Measurements from ENCODE around the gene ST7L. TPM values are rescaled to one million over a fixed set of nuclear protein-coding genes. Genes with fewer than 3 reads are reported as not detected.

The ST7L gene
- total RNA-seq, 1 donor from 2014 or later, result 12.6 TPM

DNA sequence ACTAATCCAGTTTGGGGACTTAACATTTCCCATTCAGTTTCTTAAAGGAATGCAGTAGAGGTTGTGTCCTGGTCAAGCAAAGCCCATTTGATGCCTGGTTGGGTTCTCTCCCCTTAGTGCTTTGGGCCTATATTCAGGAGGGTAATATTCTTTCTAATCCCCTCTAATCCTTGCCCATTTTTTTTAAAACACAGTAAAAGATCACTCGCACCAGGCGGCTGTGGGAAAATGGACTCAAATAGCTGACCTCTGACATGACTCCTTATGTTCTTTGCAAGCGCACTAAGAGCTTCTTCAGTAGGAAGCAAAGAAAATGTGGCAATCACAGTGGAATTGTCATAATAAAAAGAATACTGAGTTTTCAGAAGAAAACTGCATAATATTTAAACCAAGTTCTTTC is 60.3 kb downstream of the ST7L start:
- Histone ChIP-seq H3K9me3 (replicated peaks) (no peaks in the 10 kb centered on the region), H3K27ac (replicated peaks) (no peak overlapping the region), H3K4me1 (peaks cover 11% of the 10 kb centered on the region), H3K27me3 (ENCODE audit: low read depth) (no peaks in the 10 kb centered on the region), H3K4me3 (no peak overlapping the region), H3K36me3 (peaks cover 11% of the 10 kb centered on the region)
- TF ChIP-seq, protein P1, sequence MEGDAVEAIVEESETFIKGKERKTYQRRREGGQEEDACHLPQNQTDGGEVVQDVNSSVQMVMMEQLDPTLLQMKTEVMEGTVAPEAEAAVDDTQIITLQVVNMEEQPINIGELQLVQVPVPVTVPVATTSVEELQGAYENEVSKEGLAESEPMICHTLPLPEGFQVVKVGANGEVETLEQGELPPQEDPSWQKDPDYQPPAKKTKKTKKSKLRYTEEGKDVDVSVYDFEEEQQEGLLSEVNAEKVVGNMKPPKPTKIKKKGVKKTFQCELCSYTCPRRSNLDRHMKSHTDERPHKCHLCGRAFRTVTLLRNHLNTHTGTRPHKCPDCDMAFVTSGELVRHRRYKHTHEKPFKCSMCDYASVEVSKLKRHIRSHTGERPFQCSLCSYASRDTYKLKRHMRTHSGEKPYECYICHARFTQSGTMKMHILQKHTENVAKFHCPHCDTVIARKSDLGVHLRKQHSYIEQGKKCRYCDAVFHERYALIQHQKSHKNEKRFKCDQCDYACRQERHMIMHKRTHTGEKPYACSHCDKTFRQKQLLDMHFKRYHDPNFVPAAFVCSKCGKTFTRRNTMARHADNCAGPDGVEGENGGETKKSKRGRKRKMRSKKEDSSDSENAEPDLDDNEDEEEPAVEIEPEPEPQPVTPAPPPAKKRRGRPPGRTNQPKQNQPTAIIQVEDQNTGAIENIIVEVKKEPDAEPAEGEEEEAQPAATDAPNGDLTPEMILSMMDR (IDR thresholded peaks at IDR 0.05; ENCODE audit: borderline replicate concordance), result no peak
- no peak for DNase-seq
- intact Hi-C loops (cut with micrococcal nuclease), result no loop called here

DNA sequence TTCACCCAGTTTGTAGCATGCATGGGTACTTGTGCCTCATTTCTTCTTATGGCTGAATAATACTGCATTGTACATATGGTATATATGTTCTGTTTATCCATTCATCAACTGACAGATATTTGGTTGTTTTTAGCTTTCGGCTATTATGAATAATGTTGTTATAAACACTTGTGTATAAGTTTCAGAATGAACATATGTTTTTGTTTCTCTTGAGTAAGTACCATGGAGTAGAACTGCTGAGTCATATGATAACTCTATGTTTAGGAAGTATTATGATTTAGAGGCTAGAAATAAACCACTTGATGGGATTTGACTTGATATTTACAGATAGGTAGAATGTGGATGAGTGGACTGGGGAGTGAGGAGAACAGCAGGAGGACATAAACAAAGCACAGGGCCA is 61.6 kb downstream of the ST7L start:
- TF ChIP-seq, protein P1 (IDR thresholded peaks at IDR 0.05; ENCODE audit: borderline replicate concordance), result no peak
- Histone ChIP-seq H3K4me1 (peaks cover 11% of the 10 kb centered on the region), H3K9me3 (replicated peaks) (no peaks in the 10 kb centered on the region), H3K4me3 (no peak overlapping the region), H3K27ac (replicated peaks) (peak overlapping the region; percentile 12), H3K27me3 (ENCODE audit: low read depth) (no peaks in the 10 kb centered on the region), H3K36me3 (peaks cover 11% of the 10 kb centered on the region)
- intact Hi-C loops (cut with micrococcal nuclease), result no loop called here
- no peak for DNase-seq

DNA sequence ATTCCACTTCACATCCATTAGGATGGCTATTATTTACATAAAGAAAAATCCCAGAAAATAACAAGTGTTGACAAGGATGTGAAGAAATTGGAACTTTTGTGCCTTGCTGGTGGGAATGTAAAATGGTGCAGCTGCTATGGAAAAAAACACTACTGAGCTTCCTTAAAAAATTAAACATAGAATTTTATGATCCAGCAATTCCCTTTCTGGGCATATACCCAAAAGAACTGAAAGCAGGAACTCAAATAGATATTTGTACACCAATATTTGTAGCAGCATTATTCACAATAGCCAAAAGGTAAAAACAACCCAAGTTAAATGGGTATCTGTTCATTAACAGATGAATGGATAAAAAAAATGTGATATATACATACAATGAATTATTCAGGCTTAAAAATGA is 64.5 kb downstream of the ST7L start:
- H3K27ac ChIP-seq (replicated peaks), result no peak overlapping the region
- no peaks in the 10 kb centered on the region for H3K9me3 ChIP-seq (replicated peaks)
- intact Hi-C loops (cut with micrococcal nuclease), result no loop called here
- no peaks in the 10 kb centered on the region for H3K27me3 ChIP-seq (ENCODE audit: low read depth)
- DNase-seq, result no peak
- peaks cover 21% of the 10 kb centered on the region for H3K36me3 ChIP-seq
- TF ChIP-seq, protein P1 (IDR thresholded peaks at IDR 0.05; ENCODE audit: borderline replicate concordance), result no peak
- H3K4me3 ChIP-seq, result no peak overlapping the region
- H3K4me1 ChIP-seq, result peaks cover 11% of the 10 kb centered on the region

DNA sequence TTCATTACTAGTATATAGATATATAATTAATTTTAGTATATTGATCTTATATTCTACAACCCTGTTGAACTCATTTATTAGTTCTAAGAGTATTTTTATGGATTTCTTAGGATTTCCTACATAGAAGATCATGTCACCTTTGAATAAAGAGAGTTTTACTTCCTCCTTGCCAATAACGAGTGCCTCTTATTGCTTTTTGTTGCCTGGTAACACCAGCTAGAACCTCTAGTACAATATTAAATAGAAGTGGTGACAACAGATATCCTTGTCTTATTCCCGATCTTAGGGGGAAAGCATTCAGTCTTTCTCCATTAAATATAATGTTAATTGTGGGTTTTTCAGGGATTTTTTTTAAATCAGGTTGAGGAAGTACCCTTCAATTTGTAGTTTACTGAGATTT is 69.4 kb downstream of the ST7L start:
- TF ChIP-seq, protein P1 (IDR thresholded peaks at IDR 0.05; ENCODE audit: borderline replicate concordance), result no peak
- no peak overlapping the region for H3K4me3 ChIP-seq
- H3K27me3 ChIP-seq (ENCODE audit: low read depth), result no peaks in the 10 kb centered on the region
- H3K36me3 ChIP-seq, result peaks cover 41% of the 10 kb centered on the region
- DNase-seq, result no peak
- H3K27ac ChIP-seq (replicated peaks), result no peak overlapping the region
- H3K4me1 ChIP-seq, result peaks cover under 1% of the 10 kb centered on the region
- H3K9me3 ChIP-seq (replicated peaks), result no peaks in the 10 kb centered on the region
- intact Hi-C loops (cut with micrococcal nuclease), result no loop called here

DNA sequence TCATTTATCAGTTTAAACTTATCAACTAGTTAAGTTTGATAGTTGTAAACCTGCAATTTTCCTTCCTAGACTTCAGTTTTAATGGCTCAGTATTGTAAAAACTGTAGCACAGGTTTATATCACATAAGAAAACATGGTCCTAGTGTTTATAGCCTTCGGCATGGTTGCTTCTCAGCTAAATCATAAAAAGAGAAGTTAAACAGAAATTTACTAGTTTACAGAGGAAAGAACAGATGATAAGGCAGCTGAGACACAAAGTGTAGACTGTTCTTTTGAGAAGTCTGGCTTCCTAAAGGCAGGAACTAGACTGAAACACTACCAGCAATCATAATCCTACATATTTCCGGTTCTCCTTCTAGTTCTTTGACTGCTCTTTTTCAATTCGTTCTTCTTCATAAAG is 70.4 kb downstream of the ST7L start:
- Histone ChIP-seq H3K4me3 (no peak overlapping the region), H3K36me3 (peaks cover 41% of the 10 kb centered on the region)
- intact Hi-C loops (cut with micrococcal nuclease), result no loop called here

More for the DNA sequence above, 70.4 kb downstream of the ST7L start:
- H3K27me3 ChIP-seq (ENCODE audit: low read depth), result no peaks in the 10 kb centered on the region
- H3K27ac ChIP-seq (replicated peaks), result no peak overlapping the region
- TF ChIP-seq, protein P1 (IDR thresholded peaks at IDR 0.05; ENCODE audit: borderline replicate concordance), result no peak
- DNase-seq, result no peak
- H3K4me1 ChIP-seq, result peaks cover 5% of the 10 kb centered on the region
- no peaks in the 10 kb centered on the region for H3K9me3 ChIP-seq (replicated peaks)

Measured in left ventricle myocardium inferior (tissue), 1 donor.